OCI-LY1 (cell line): Measurements from ENCODE around the gene KLK12.

Experiments
- H2AFZ ChIP-seq: fragments of 200-600 bp; sonication (generic), shearing (Covaris generic); 2 replicates; pipeline ENCODE4 v1.6.0; 2014; ENCODE audit warnings: antibody characterized with exemption, mild to moderate bottlenecking, low read length
- H3F3A ChIP-seq: fragments of 200-600 bp; sonication (generic), shearing (Covaris generic); 2 replicates; pipeline ENCODE4 v1.6.0; 2014; ENCODE audit warnings: mild to moderate bottlenecking, antibody characterized with exemption, low read length, moderate library complexity; ENCODE audit not compliant: insufficient read depth
- H3K27ac ChIP-seq: fragments of 200-600 bp; sonication (generic); 2 replicates; pipeline ENCODE4 v1.5.1; 2014; ENCODE audit warnings: low read length, mixed run types, mild to moderate bottlenecking, low read depth; ENCODE audit not compliant: poor library complexity, severe bottlenecking
- H3K27me3 ChIP-seq: fragments of 200-600 bp; sonication (generic); 2 replicates; pipeline ENCODE4 v1.6.0; 2014; ENCODE audit warnings: antibody characterized with exemption, mild to moderate bottlenecking, low read length, moderate library complexity; ENCODE audit not compliant: insufficient read depth
- H3K36me3 ChIP-seq: fragments of 200-600 bp; sonication (generic); 2 replicates; pipeline ENCODE4 v1.6.1; 2014; ENCODE audit warnings: mild to moderate bottlenecking, antibody characterized with exemption, low read length, moderate library complexity, mixed read lengths; ENCODE audit not compliant: insufficient read depth
- H3K4me1 ChIP-seq: fragments of 200-600 bp; sonication (generic); 2 replicates; pipeline ENCODE4 v1.5.1; 2014; ENCODE audit warnings: mild to moderate bottlenecking, low read length, moderate library complexity; ENCODE audit not compliant: insufficient read depth, severe bottlenecking
- H3K4me2 ChIP-seq: fragments of 200-600 bp; sonication (generic), shearing (Covaris generic); 2 replicates; pipeline ENCODE4 v1.6.1; 2014; ENCODE audit warnings: low read length
- H3K4me3 ChIP-seq: fragments of 200-600 bp; sonication (generic); 2 replicates; pipeline ENCODE4 v1.5.1; 2014; ENCODE audit warnings: low read length, low read depth, mild to moderate bottlenecking, mixed read lengths; ENCODE audit not compliant: poor library complexity, severe bottlenecking
- H3K79me2 ChIP-seq: fragments of 200-600 bp; shearing (Covaris generic); 2 replicates; pipeline ENCODE4 v1.6.1; 2016; ENCODE audit warnings: mixed run types, low read length, mixed read lengths; ENCODE audit not compliant: insufficient read depth
- H3K9ac ChIP-seq: fragments of 200-600 bp; sonication (generic), shearing (Covaris generic); 2 replicates; pipeline ENCODE4 v1.6.1; 2014; ENCODE audit warnings: mild to moderate bottlenecking, low read length, mixed read lengths
- H3K9me2 ChIP-seq: fragments of 200-600 bp; sonication (generic), shearing (Covaris generic); 2 replicates; pipeline ENCODE4 v1.6.1; 2014; ENCODE audit warnings: low read depth, mild to moderate bottlenecking, low read length, mixed read lengths
- H3K9me3 ChIP-seq: fragments of 200-600 bp; shearing (Covaris generic); 2 replicates; pipeline ENCODE4 v1.6.1; 2014; ENCODE audit warnings: low read length, mixed read lengths
- H4K20me1 ChIP-seq: fragments of 200-600 bp; sonication (generic), shearing (Covaris generic); 2 replicates; pipeline ENCODE4 v1.6.0; 2016; ENCODE audit warnings: mild to moderate bottlenecking, low read length; ENCODE audit not compliant: insufficient read depth
- EZH2 ChIP-seq: fragments of 200-600 bp; sonication (generic), shearing (Covaris generic); IDR thresholded peaks from 2 replicates; pipeline ENCODE4 v1.8.0; 2017; ENCODE audit warnings: borderline replicate concordance, mixed run types, mild to moderate bottlenecking, antibody characterized with exemption, low read length, moderate library complexity, mixed read lengths
- TF ChIP-seq, protein P1 (sequence below): fragments of 200-600 bp; sonication (generic), shearing (Covaris generic); IDR thresholded peaks from 2 replicates; pipeline ENCODE4 v1.5.1; 2017; ENCODE audit warnings: mild to moderate bottlenecking, antibody characterized with exemption, low read length, moderate library complexity, mixed read lengths

Gene KLK12

DNA sequence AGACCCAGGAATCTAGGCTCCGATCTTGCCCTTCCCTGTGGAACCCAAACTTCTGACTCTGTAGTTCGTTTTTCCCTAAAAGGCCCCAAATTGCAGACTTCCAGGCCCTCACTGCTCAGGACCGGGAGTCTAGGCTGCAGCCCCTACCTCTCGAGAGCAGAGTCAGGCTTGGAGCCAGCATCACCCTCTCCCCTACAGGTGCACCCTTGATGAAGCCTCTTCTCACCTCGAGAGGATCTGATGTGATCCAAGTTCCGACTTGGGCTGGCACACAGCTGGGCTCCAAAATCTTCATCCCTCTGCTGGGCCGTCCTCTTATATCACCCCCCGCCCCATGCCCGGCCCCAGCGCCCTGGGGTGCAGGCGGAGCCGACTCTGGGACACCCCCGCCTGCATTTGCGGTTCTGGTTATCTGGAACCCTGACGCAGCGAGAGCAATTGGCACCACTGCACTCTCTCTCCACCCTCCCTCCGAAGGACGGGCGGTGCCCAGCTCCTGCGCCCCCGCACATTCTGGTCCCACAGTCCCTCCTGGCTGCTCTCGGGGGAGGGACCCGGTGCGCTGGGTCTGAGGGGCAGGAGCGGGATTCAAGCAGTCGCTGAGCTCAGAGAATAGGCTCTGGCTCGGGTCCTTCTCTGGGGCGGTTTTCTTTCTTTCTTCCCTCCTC, 51.0 kb downstream of the KLK12 start, which contains the start of gene KLK7:
Gene KLK7 (minus strand): TSS at position 293 of the 668 bp plus-strand sequence. CDS start 1,518 bp downstream, outside the sequence.
- TF ChIP-seq EZH2, result no peak
- TF ChIP-seq, protein P1, sequence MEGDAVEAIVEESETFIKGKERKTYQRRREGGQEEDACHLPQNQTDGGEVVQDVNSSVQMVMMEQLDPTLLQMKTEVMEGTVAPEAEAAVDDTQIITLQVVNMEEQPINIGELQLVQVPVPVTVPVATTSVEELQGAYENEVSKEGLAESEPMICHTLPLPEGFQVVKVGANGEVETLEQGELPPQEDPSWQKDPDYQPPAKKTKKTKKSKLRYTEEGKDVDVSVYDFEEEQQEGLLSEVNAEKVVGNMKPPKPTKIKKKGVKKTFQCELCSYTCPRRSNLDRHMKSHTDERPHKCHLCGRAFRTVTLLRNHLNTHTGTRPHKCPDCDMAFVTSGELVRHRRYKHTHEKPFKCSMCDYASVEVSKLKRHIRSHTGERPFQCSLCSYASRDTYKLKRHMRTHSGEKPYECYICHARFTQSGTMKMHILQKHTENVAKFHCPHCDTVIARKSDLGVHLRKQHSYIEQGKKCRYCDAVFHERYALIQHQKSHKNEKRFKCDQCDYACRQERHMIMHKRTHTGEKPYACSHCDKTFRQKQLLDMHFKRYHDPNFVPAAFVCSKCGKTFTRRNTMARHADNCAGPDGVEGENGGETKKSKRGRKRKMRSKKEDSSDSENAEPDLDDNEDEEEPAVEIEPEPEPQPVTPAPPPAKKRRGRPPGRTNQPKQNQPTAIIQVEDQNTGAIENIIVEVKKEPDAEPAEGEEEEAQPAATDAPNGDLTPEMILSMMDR, result no peak
- H3K4me3 ChIP-seq, result no peak within 1 kb of the TSS
- no peaks in the 10 kb centered on the region for H4K20me1 ChIP-seq
- no peaks in the 10 kb centered on the region for H3K9me3 ChIP-seq
- H3K4me1 ChIP-seq, result no peaks in the 10 kb centered on the region
- no peaks in the 10 kb centered on the region for H3F3A ChIP-seq
- no peak within 1 kb of the TSS for H2AFZ ChIP-seq
- no peaks in the 10 kb centered on the region for H3K79me2 ChIP-seq
- H3K27me3 ChIP-seq, result no peaks in the 10 kb centered on the region
- no peak within 1 kb of the TSS for H3K9ac ChIP-seq
- no peaks in the 10 kb centered on the region for H3K36me3 ChIP-seq
- no peak within 1 kb of the TSS for H3K27ac ChIP-seq
- no peak within 1 kb of the TSS for H3K4me2 ChIP-seq
- H3K9me2 ChIP-seq, result no peaks in the 10 kb centered on the region

DNA sequence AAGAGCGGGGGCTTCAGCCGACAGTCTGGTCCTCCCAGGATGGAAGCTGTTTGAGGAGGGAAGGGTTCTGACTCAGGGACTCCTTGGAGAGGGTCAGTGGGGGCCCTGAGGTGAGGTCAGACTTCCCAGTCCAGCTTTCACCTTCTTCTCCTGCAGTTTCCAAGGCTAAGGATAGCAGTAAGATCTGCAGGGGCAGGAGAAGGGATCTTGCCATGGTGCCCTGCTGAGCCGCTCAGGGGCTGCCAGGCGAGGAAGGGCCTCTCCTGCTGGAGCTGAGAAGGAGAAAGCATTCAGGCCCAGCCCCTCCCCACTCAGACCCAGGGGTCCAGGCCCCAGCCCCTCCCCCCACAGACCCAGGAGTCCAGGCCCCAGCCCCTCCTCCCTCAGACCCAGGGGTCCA, 52.6 kb downstream of the KLK12 start:
- H3K4me2 ChIP-seq, result no peak overlapping the region
- TF ChIP-seq EZH2, result no peak
- TF ChIP-seq, protein P1, result no peak
- H3K9me3 ChIP-seq, result no peaks in the 10 kb centered on the region

DNA sequence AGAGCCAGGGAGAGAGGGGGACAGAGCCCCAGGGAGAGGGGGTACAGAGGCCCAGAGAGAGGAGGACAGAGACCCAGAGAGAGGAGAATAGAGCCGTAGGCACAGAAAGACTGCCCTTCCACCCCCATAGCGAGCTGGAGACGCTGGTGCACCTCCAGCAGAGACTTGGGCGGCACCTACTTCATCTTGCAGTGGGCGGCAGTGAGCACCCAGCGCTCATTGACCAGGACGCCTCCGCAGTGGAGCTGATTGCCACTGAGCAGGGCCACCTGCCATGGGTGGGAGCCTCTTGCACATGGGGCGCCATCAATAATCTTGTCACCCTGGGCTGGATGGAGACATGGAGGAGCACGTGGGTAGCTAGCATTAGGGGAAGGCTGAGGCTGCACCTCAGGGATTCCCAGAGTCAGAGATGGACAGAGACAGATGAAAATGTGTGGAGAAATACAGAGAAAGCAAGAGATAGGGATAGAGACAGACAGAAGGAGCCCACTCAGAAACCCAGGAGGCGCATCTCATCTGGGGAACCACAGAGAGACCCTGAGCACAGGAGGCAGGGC, 53.1 kb downstream of the KLK12 start:
- no peak overlapping the region for H3K4me2 ChIP-seq
- H3K4me1 ChIP-seq, result no peaks in the 10 kb centered on the region
- H3K27me3 ChIP-seq, result no peaks in the 10 kb centered on the region
- H2AFZ ChIP-seq, result no peak overlapping the region
- no peaks in the 10 kb centered on the region for H3F3A ChIP-seq
- H3K27ac ChIP-seq, result no peak overlapping the region
- H4K20me1 ChIP-seq, result no peaks in the 10 kb centered on the region
- H3K9ac ChIP-seq, result no peak overlapping the region
- TF ChIP-seq, protein P1, result no peak
- TF ChIP-seq EZH2, result no peak
- no peaks in the 10 kb centered on the region for H3K9me2 ChIP-seq
- no peak overlapping the region for H3K4me3 ChIP-seq
- no peaks in the 10 kb centered on the region for H3K9me3 ChIP-seq
- no peaks in the 10 kb centered on the region for H3K36me3 ChIP-seq
- no peaks in the 10 kb centered on the region for H3K79me2 ChIP-seq

More for the DNA sequence above, 52.6 kb downstream of the KLK12 start:
- H3F3A ChIP-seq, result no peaks in the 10 kb centered on the region
- H3K4me3 ChIP-seq, result no peak overlapping the region
- H3K36me3 ChIP-seq, result no peaks in the 10 kb centered on the region
- H3K9me2 ChIP-seq, result no peaks in the 10 kb centered on the region
- no peak overlapping the region for H3K9ac ChIP-seq
- H2AFZ ChIP-seq, result no peak overlapping the region
- H4K20me1 ChIP-seq, result no peaks in the 10 kb centered on the region
- no peaks in the 10 kb centered on the region for H3K4me1 ChIP-seq
- H3K79me2 ChIP-seq, result no peaks in the 10 kb centered on the region
- no peak overlapping the region for H3K27ac ChIP-seq
- no peaks in the 10 kb centered on the region for H3K27me3 ChIP-seq
